HUES6 (cell line): ENCODE measurements around the gene ZNF358.
A peak's percentile ranks its signal among the peaks of the same experiment; 100 is the strongest.
"Not testable (repeated sequence)": the region's sequence is repeated elsewhere in the genome, so short reads cannot be mapped to it uniquely, and the experiment has no call there.

Experiments used
- H3K27ac ChIP-seq: 2 replicates; pipeline ENCODE4 v1.7.0; 2013; ENCODE audit warnings: low read depth, mild to moderate bottlenecking, low read length, inconsistent platforms
- H3K27me3 ChIP-seq: 2 replicates; pipeline ENCODE4 v1.6.1; 2013; ENCODE audit warnings: low read length; ENCODE audit not compliant: control insufficient read depth, insufficient read depth
- H3K36me3 ChIP-seq: 2 replicates; pipeline ENCODE4 v1.6.1; 2013; ENCODE audit warnings: low read length; ENCODE audit not compliant: control insufficient read depth, insufficient read depth
- H3K4me1 ChIP-seq: 2 replicates; pipeline ENCODE4 v1.6.1; 2013; ENCODE audit warnings: low read length; ENCODE audit not compliant: control insufficient read depth, insufficient read depth
- H3K4me3 ChIP-seq: 2 replicates; pipeline ENCODE4 v1.5.1; 2013; ENCODE audit warnings: low read depth, low read length
- H3K9ac ChIP-seq: one replicate; pipeline ENCODE4 v1.6.1; 2013; ENCODE audit warnings: mild to moderate bottlenecking, low read length
- H3K9me3 ChIP-seq: 2 replicates; pipeline ENCODE4 v1.6.1; 2013; ENCODE audit warnings: low read depth, low read length; ENCODE audit not compliant: control insufficient read depth, insufficient read depth

Gene ZNF358

DNA sequence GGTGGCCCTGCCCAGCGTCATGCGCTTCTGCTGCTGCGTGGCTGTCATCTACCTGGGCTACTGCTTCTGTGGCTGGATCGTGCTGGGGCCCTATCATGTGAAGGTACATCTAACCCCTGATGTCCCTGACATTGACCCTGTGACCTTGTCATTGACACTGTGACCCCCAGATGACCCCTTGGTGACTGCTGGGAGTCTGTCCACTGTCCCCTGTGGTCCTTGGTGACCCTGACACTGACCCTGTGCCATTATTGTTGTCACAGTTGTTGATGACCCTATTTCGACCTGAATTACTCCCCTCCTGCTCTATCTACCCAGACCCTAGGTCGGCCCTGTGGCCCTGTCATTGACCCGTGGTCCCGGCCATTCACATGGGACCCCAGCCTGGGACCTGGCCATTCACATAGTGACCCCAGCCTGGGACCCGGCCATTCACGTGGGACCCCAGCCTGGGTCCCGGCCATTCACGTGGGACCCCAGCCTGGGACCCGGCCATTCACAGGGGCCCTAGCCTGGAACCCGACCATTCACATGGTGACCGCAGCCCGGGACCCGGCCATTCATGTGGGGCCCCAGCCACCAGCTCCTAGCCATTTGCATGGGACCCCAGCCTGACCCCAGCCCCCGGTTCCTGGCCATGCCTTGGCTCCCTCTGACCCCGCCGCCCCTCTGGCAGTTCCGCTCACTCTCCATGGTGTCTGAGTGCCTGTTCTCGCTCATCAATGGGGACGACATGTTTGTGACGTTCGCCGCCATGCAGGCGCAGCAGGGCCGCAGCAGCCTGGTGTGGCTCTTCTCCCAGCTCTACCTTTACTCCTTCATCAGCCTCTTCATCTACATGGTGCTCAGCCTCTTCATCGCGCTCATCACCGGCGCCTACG is 13.9 kb downstream of the ZNF358 start:
- H3K27ac ChIP-seq: no peak overlapping the region

DNA sequence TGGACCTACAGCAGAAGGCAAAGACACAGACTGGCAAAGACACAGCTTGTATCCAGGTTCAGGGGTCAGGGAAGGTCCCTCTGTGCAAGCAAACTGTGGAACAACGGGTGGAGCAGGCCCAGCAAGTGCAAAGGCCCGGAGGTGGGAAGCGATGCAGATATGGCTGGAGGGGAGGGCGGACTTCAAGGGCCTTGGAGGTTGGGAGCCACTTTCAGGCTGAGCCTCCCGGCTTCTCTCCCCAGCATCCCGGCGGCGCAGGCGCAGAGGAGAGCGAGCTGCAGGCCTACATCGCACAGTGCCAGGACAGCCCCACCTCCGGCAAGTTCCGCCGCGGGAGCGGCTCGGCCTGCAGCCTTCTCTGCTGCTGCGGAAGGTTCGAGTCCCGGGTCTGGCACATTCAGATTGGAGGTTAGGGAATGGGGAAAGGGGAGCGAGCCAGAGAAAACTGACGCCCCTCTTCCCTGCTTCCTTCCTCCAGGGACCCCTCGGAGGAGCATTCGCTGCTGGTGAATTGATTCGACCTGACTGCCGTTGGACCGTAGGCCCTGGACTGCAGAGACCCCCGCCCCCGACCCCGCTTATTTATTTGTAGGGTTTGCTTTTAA is 17.5 kb downstream of the ZNF358 start:
- peaks cover 27% of the 10 kb centered on the region for H3K36me3 ChIP-seq
- no peaks in the 10 kb centered on the region for H3K27me3 ChIP-seq
- H3K9me3 ChIP-seq: no peaks in the 10 kb centered on the region
- no peaks in the 10 kb centered on the region for H3K4me1 ChIP-seq
- H3K27ac ChIP-seq: peak overlapping the region; percentile 81
- H3K4me3 ChIP-seq: peak overlapping the region; percentile 98
- peak overlapping the region; percentile 66 for H3K9ac ChIP-seq

More for the DNA sequence above, 13.9 kb downstream of the ZNF358 start:
- Histone ChIP-seq H3K4me3 (no peak overlapping the region), H3K4me1 (no peaks in the 10 kb centered on the region), H3K27me3 (no peaks in the 10 kb centered on the region), H3K36me3 (peaks cover 24% of the 10 kb centered on the region), H3K9ac (no peak overlapping the region), H3K9me3 (no peaks in the 10 kb centered on the region)

DNA sequence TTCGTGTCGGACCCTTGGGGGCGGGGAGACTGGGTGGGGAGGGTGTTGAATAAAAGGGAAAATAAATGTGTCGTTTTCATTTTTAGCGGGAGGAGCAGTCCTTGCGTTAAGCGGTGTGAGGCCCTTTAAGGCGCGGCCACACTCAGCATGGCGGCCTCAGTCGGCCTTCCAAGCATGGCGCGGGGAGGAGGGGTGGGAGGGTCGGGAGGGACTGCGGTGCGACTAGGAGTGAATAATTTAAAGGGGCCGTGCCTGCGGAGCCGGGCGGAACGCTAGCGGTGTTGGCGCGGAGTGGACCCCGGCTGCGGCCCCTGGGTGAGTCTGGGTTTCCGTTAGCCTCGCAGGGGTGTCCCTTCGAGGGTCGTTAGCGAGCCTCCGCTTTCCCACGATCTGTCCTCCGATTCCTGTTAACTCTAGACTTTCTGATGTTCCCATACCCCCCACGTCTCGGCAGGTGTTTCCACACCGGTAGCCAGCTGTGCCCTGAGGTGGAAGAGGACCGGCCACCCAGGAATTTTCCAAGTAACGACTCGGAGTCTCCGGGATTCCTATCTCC is 18.1 kb downstream of the ZNF358 start:
- Histone ChIP-seq H3K27me3 (no peaks in the 10 kb centered on the region), H3K4me1 (no peaks in the 10 kb centered on the region), H3K36me3 (peaks cover 24% of the 10 kb centered on the region), H3K4me3 (peak overlapping the region; percentile 98), H3K27ac (peak overlapping the region; percentile 81), H3K9ac (peak overlapping the region; percentile 66), H3K9me3 (no peaks in the 10 kb centered on the region)

DNA sequence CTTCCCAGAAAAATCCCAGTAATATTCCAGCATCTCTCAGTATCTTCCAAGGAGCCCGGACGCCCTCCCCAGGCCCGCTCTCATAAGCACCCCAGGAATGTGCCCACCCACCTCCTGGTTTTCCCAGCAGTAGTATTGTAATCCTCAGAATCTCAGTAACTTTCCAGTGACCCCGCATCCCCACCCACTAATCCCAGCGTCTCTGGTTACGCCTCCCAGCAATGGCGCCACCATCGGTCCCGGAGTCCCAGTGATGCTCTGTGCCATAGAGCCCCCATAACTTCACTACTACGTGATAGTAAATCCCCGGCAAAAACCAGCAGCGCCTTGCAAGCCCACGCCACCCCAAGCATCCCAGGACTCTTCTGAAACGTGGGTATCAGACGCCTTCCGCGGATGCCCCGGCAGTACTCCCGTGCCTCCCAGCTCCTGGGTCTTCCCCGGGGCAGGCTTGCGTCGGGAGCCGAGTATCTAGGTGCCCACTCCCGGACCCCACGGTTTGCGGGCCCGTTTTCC is 18.7 kb downstream of the ZNF358 start:
- peaks cover 20% of the 10 kb centered on the region for H3K36me3 ChIP-seq
- no peak overlapping the region for H3K27ac ChIP-seq
- H3K9me3 ChIP-seq: no peaks in the 10 kb centered on the region

DNA sequence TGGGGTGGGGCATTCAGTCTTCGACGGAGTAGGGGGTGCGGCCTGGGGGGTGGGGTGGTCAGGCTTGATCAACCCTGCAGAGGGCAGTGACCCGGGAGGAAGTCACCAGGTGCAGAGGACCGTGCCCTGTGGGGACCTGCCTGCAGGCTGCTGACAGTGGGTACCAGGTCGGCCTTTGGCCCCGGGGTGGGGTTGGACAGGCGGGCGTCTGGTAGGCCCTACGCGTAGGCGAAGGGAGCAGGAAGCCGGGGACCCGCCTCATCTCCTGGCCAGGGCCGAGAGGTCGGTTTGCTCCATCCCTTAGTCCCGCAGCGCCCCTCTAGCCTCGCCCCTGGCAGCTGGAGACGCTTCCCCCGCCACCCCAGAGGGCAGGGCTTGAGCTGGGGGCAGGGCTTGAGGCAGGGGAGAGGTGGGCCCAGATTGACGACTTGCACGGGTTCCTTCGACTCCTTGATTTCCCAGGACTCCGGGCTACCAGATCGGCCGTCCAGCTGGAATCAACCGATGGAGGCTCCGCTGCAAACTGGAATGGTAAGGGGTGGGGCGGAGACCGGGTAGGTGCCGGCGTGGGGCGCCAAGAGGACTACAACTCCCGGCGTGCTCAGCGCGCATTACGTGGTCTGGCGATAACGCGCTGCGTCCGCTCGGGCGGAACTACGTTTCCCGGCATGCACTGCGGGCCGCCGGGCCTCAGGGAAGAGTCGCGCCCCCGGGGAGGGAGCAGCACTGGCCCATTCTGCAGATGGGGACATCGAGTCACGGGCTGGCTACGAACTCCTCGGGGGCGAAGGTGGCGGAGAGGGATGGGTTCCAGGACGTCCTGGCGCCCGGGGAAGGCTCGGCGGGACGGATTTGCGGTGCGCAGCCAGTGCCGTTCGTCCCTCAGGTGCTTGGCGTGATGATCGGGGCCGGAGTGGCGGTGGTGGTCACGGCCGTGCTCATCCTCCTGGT is 19.4 kb downstream of the ZNF358 start, which contains the start of gene PNPLA6:
Gene PNPLA6 (plus strand): TSS at position 671 of the 951 bp plus-strand sequence. CDS start 72 bp downstream, at position 743.
- Histone ChIP-seq H3K36me3 (peaks cover 21% of the 10 kb centered on the region), H3K27ac (0 out of 2 replicates have a peak within 1 kb of the TSS, but pooled peaks have one; percentile 20)

More for the DNA sequence above, 18.7 kb downstream of the ZNF358 start:
- H3K27me3 ChIP-seq: no peaks in the 10 kb centered on the region
- H3K4me3 ChIP-seq: peak overlapping the region; percentile 98
- no peaks in the 10 kb centered on the region for H3K4me1 ChIP-seq
- H3K9ac ChIP-seq: peak overlapping the region; percentile 77

DNA sequence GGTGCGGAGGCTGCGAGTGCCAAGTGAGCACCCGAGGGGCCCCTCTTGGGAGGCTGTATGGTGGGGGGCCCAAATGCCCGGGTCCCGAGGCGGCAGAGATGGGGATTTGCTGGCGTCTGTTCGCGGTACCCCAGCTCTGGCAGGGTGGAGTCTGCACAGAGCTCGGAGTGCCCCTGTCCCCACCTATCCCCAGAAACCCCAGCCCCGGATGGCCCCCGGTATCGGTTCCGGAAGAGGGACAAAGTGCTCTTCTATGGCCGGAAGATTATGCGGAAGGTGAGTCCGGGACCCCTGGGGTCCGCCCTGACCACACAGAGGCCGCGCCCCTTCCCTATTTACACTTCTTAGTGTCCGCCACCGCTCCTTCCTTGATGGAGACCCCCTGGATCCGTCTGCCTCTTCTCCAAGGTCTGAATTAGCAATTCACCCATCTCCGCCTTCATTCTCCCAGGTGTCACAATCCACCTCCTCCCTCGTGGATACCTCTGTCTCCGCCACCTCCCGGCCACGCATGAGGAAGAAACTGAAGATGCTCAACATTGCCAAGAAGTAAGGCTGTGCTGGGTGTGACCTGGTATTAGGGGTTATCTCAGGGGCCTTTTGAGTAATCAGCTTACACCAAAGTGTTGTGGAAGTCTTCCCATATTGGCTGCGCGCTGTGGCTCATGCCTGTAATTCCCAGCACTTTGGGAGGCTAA is 20.2 kb downstream of the ZNF358 start:
- H3K27ac ChIP-seq: 0 out of 2 replicates have a peak overlapping the region, but pooled peaks have one; percentile 20

More for the DNA sequence above, 19.4 kb downstream of the ZNF358 start, which contains the start of gene PNPLA6:
- Histone ChIP-seq H3K9ac (peak within 1 kb of the TSS; percentile 77), H3K9me3 (no peaks in the 10 kb centered on the region), H3K4me3 (peak within 1 kb of the TSS; percentile 98), H3K27me3 (no peaks in the 10 kb centered on the region), H3K4me1 (no peaks in the 10 kb centered on the region)

DNA sequence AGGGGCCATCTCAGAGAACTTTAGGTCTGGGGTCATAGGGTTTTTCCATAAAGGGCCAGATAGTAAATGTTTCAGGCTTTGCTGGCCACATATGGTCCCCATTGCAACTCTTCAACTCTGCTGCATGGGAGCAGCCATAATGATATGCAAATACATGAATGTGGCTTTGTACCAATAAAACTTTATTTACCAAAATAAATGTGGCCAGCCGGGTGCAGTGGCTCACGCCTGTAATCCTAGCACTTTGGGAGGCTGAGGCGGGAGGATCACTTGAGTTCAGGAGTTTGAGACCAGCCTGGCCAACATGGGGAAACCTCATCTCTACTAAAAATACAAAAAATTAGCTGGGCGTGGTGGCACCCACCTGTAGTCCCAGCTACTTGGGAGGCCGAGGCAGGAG is 23.1 kb downstream of the ZNF358 start:
- peaks cover 42% of the 10 kb centered on the region for H3K36me3 ChIP-seq
- H3K27ac ChIP-seq, H3K4me3 ChIP-seq, H3K9me3 ChIP-seq, H3K27me3 ChIP-seq, H3K9ac ChIP-seq, H3K4me1 ChIP-seq: not testable (repeated sequence)

More for the DNA sequence above, 20.2 kb downstream of the ZNF358 start:
- Histone ChIP-seq H3K9me3 (no peaks in the 10 kb centered on the region), H3K4me1 (no peaks in the 10 kb centered on the region), H3K36me3 (peaks cover 24% of the 10 kb centered on the region), H3K4me3 (peak overlapping the region; percentile 98), H3K9ac (peak overlapping the region; percentile 77), H3K27me3 (no peaks in the 10 kb centered on the region)

DNA sequence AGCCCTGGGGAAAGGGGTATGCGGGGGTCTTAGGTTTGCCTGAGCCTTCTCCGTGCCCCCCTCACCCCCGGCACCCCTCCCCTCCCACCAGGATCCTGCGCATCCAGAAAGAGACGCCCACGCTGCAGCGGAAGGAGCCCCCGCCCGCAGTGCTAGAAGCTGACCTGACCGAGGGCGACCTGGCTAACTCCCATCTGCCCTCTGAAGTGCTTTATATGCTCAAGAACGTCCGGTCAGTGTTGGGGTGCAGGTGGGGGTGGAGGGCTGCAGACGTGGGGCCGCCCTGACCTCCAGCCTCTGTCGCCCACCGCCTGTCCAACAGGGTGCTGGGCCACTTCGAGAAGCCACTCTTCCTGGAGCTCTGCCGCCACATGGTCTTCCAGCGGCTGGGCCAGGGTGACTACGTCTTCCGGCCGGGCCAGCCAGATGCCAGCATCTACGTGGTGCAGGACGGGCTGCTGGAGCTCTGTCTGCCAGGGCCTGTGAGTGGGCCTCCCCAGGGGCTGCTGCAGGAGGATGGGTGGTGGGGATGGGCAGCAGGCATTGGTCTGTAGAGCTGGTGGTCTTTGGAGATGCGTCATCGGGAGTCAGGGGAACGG is 24.0 kb downstream of the ZNF358 start:
- no peaks in the 10 kb centered on the region for H3K4me1 ChIP-seq

DNA sequence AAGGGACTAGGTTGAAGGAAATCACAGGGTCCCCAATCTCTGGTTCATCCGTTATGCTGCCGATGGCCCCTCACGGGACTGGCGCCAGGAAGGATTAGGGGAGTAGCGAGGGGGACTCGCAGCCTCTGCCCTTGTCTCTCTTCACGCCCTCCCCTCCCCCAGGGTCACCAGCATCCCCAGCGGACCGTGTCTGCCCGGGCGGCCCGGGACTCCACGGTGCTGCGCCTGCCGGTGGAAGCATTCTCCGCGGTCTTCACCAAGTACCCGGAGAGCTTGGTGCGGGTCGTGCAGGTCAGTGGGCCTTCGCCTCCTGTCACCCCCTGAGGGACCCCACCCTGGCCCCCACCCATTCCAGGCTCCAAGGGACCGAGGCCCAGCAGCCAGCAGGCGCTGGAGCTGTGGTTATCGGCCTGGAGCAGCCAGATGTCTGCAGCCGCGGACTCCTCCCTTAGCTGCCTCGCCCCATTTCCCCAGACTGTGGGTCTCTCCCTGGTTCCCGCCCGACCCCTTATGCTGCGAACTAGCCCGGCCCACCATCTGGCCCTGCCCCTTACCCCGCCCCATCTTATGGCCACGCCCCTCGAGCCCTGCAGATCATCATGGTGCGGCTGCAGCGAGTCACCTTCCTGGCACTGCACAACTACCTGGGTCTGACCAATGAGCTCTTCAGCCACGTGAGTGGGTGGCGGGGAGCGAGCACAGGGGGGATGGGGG is 25.0 kb downstream of the ZNF358 start:
- no peaks in the 10 kb centered on the region for H3K4me1 ChIP-seq
- H3K27me3 ChIP-seq: no peaks in the 10 kb centered on the region
- H3K36me3 ChIP-seq: peaks cover 42% of the 10 kb centered on the region
- H3K9ac ChIP-seq: no peak overlapping the region
- no peaks in the 10 kb centered on the region for H3K9me3 ChIP-seq
- no peak overlapping the region for H3K27ac ChIP-seq
- H3K4me3 ChIP-seq: no peak overlapping the region

More for the DNA sequence above, 24.0 kb downstream of the ZNF358 start:
- H3K27me3 ChIP-seq: no peaks in the 10 kb centered on the region
- no peaks in the 10 kb centered on the region for H3K9me3 ChIP-seq
- H3K36me3 ChIP-seq: peaks cover 42% of the 10 kb centered on the region
- no peak overlapping the region for H3K4me3 ChIP-seq
- H3K9ac ChIP-seq: no peak overlapping the region
- H3K27ac ChIP-seq: no peak overlapping the region
